CD4-positive, alpha-beta T cell treated with Interferon gamma for 1 hour (primary cell): Measurements from ENCODE around the gene CH25H.
"Not testable (repeated sequence)": the region's sequence is repeated elsewhere in the genome, so short reads cannot be mapped to it uniquely, and the experiment has no call there.

Experiments
- DNase-seq: peaks from one replicate; pipeline ENCODE4 v3.0.0-alpha.2; 2020

Gene CH25H, protein sequence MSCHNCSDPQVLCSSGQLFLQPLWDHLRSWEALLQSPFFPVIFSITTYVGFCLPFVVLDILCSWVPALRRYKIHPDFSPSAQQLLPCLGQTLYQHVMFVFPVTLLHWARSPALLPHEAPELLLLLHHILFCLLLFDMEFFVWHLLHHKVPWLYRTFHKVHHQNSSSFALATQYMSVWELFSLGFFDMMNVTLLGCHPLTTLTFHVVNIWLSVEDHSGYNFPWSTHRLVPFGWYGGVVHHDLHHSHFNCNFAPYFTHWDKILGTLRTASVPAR

DNA sequence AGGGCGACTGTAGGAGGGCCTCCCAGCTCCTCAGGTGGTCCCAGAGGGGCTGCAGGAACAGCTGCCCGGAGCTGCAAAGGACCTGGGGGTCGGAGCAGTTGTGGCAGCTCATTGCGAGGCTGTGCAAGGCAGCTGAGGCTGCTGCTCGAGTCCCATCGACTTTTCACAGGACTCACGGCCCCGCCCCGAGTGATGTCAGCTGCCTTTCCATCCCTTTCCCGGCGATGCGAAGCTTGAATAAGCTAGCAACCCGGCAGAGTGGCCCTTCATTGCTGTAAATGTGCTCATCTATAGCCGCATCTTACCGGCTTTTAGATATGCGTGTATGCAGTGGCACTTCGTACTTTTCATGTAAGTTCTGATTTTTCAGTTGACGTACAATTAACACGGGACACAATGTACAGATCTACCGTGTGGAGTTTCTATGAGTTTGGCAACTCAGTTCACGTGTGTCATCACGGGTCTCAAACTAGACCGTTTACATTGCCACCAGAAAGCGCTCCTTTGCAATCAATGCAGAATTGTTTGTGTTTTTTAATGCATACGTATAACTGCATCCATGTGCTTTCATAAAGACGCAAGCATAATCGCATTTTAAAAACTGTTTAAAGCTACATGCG is at the start of gene CH25H:
CH25H (minus strand) TSS at position 137 of the 620 bp plus-strand sequence; CDS start at position 112, 25 bp downstream.
- DNase-seq, result peak; percentile 6

DNA sequence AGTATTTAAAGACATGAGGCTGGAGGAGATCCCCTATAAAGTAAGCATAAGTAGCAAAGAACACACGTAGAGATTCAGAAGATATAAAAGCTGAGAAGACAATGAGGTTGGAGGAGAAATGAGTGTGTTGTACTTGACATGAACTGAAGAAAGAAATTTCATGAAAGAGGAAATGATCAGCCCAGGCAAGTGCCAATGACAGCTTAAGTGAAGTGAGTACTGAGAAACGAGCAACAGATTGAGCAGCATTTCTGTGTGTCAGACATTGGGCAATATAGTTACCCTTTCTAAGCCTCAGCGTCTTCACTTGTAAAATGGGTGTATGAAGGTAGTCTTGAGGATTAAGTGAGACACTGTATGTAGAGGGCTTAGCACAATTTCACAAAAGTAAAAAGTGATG is 49.2 kb upstream of the CH25H start:
- DNase-seq, result no peak

DNA sequence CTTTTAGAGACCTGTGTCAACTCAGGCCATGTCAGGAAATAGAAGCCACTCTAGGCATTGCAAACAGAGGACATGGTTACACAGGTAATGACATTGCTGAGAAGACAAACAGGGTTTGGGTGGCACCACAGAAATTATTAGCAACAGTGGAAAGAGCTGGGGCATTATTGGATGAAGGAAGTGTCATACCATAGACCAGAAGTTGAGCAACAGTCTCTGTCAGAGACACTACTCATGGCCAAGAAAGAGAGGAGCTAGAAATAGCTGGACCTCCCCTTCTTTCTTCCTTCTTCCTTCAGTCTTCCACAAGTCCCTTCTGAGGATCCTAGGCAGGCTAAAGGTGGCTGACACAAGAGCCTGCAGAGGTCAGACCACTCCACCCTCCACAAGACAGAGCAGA is 48.7 kb upstream of the CH25H start:
- no peak for DNase-seq

DNA sequence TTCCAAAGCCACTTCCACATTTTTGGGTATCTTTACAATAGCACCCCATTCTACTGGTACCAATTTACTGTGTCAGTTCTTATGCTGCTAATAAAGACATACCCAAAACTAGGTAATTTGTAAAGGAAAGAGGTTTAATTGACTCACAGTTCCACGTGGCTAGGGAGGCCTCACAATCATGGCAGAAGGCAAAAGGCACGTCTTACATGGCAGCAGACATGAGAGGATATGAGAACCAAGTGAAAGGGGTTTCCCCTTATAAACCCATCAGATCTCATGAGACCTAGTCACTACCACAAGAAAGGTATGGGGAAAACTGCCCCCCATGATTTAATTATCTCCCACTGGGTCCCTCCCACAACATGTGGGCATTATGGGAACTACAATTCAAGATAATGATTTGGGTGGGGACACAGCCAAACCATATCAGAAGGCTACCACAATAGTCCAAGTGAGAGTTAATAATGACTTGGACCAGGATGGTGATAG is 48.0 kb upstream of the CH25H start:
- DNase-seq, result not testable (repeated sequence)

DNA sequence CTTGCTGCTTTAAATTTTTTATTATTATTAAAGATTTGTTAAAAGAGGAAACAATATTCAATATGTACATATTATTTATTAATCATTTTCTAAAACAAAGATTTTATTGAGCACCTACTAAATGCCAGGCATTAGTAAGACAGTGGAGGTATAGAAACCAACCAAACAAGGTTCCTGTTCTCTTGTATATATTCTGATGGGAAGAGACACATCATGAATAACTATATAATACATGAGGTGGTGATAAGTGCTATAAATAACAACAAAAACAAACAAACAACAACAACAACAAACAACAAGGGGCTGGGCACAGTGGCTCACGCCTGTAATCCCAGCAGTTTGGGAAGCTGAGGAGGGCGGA is 45.1 kb upstream of the CH25H start:
- no peak for DNase-seq

DNA sequence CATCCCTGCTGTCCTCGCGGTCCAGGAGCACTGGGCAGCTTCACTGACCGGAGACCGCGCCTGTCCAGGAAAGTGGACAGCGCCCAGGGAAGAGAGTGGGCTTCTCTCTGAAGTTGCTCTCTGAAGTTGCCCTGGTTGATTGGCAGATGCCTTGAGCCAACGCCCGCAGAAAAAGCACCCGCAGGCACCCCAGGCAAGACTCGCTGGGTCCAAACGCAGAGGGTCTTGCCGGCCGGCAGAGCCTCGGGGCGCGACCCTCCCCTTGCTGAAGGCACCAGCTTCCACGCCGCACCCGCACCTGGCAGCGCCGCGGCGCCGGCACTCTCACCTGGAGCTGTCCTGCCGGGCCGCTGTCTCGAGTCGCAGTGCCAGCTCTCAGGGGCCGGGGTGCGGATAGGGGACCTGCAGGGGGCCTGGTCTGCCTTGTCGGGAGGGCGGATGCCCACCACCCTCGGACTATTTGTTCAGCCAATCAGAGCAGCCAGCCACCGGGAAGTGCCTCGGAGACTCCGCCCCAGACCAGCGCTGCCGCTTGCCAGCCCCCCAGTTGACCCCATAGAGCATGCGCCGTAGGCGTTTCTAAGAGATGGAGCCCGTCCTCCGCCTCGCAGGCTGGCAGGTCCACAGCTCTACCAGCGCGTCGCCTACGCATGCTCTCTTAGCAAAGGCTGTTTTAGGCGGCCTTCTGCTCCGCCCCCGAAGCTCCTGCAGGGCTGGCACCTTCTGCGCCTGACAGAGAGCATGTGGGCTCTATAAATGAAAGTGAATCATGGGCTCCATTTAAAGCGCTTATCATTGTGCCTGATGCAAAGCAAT is 44.5 kb upstream of the CH25H start, which contains the start of gene LIPA:
LIPA (minus strand) TSS at position 367 of the 816 bp plus-strand sequence. CDS start 4,127 bp downstream, outside the sequence.
- peak; percentile 98 for DNase-seq

DNA sequence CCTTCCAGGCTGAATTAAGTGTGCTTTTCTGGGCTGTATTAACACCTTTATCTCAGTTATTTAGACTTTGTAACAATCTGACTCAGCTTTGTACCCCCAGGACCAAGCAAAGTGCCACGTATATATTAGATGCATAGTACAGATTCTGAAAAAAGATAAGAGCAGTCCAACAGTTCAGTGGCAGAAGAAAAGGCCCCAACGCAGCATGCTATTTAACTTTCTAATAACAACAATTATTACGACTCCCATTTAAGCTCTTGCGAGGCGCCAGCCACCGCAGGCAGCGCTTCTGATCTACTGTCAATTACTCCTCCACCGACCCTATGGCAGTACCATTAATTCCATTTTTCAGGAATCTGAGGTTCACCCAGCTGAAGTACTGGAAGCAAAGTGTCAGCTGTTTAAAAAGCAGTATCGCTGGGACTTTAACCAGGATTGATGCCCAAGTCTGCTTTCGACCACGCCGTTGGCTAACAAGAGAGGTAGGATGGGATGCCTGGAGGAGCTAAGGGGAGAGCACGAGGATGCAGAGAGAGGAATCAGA is 43.8 kb upstream of the CH25H start:
- no peak for DNase-seq

DNA sequence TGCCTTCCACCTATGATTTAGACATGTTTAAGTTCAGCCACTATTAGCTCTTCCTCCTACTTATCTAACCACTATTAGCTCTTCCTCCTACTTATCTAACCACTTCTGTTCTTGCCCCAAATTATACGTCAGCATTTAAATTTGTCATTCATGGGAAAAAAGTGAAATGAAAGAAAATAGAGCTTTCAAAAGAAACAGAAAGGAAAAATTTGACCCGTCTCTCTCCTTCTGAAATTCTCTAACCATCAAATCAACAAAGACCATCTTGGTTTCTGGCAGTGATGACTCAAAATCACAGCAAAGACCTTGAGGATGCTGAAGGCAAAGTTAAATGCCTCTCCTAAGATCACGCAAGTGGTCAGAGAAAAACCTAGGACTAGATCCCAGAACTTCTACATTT is 41.9 kb upstream of the CH25H start:
- DNase-seq, result no peak

DNA sequence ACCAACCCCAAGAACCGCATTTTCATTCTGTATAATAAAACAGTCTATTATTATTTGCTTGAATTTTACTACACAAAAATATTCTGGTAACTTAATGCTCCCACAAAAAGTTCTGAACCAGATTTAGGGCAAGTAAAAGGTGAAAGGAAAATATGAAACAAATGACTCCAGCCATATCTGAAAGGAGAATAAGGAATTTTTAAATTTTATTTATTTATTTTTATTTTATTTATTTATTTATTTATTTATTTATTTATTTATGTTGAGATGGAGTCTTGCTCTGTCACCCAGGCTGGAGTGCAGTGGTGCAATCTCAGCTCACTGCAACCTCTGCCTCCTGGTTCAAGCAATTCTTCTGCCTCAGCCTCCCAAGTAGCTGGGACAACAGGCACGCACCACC is 40.5 kb upstream of the CH25H start:
- DNase-seq, result not testable (repeated sequence)

DNA sequence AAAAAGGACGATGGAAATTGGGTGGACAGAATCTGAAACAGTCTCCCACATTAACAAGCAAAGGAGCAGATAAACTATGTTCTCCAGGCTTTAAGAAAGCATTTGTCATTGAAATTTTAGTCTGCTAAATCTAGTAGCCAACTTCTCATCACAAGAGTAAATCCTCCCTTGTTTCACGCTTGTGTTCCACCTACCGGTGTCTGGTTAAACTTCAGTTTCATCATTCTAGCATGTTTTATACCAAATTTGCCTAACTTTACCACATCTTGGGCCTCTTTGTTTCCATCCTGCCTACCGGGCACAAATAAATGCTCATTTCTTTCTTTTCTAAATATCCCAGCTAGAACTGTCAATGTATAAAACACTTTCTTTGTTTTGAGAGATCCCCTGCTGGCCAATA is 38.7 kb upstream of the CH25H start:
- DNase-seq, result no peak

DNA sequence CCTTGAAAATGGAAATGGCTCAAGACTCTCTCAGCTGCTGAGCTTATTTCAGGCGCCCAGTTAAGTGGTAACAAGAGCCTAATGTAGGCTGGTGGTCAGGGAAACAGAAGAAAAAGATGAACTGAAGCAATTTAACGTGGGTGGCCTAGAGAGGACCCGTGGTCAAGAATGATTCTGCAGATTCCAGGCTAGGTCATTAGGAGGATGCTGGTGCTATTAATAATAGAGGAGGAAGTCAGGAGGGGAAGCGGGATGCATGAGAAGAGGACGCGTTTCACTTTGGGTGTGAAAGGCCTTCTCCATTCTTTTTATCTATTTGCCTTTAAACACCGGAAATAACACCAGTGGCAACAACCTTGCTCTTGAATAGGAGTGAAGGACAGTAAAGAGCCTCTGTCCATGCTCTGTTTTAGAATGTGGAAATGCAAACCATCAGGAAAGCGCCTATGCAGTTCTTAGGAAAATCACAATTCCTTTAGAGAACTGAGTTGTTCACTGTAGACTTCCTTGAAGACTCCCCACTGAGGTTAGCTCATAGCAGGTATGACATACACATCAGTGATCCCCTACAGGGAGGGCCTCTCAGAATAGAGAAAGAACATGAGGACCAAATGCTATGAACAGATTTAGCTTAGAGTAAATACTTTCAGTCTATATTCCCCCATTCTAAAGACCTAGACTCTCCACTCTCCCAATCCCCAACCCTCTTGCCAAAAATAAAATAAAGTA is 35.9 kb upstream of the CH25H start:
- peak; percentile 14 for DNase-seq

DNA sequence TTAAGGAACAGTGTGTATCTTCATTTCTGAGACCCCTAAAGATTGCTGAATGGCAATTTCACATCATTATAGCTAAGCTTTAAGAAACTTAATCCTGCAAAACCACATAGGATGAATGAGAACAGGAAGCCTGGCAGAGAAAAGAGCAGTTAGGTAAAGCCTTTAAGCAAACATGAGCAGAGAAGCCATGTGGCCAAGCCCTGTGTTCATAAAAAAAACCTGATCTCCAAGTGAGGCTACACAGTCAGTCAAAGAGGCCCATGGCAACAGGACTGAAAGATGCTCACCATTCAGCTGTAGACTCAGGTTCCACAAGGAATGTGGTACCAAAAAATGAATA is 35.2 kb upstream of the CH25H start:
- DNase-seq, result no peak

DNA sequence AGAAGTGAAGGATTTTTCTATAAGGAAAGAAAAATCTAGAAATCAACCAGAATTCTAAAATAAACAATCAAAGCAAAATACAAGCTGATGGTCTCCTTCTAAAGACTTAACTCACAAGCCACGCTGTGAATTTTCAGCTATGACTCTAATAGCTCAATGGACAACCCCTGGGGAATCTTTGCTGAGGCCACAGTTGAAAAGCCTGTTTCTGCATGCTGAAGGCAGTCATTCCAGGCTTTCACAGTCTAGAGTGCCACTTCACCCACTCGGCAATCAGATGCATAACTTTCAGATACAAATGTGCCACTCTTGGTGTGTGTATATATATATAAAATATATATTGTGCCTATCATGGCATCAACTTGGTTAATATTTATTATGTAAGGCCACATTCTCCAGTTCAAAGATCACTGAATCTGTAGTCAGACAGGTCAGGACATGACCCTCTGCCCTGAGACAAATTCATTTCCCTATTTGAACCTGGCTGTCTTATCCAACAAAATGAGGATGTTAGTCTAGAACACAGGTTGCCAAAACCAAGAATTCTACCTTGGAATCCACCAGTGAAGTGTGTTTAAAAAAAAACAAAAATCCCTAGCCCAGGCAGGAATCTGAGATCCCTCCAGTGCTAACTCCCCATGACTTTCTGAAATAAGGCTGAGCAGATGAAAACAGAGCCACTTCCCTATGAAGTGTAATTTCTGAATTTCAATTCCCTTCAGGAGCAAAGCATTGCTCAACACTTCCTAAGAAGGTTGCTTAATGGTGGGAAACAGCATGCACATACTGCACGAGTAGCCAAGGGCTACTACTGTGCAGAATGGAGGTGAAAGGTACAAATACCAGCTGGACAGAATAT is 34.6 kb upstream of the CH25H start:
- DNase-seq, result no peak

DNA sequence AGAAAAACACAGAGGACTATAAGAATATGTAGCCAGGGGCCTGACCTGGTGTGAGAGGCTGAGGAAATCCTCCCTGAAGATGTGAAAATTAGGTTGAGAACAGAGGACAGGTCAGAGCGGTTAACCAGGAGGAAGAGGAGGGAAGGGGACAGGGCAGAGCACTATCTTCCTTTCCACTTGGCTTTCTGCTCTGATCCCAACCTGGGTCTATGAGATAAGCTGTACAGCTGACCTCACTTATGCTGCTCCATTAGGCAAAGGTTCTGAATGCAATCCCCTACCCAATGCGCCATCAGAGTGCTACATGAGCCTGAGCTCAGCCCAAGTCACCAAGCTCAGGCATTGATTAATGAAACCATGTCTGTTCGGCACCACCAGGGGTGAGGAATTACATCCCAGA is 33.9 kb upstream of the CH25H start:
- no peak for DNase-seq

DNA sequence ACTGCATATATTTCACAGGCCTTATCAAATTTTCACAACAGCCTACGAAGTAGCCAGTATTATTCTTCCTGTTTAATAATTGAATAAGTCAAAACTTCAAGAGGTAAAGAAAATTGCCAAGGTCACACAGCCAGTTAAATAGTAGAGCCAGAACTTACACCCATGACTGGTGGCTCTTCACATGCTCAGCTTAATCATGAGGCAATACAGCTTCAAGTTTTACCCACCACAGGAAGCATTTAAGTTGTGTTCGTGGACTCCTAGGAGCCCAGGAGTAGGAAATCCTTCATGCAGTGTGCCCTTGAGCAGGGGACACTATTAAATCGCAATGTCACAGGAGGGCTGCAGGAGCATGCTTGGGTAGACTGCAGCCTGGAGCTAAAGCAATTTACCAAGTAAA is 33.4 kb upstream of the CH25H start:
- no peak for DNase-seq

DNA sequence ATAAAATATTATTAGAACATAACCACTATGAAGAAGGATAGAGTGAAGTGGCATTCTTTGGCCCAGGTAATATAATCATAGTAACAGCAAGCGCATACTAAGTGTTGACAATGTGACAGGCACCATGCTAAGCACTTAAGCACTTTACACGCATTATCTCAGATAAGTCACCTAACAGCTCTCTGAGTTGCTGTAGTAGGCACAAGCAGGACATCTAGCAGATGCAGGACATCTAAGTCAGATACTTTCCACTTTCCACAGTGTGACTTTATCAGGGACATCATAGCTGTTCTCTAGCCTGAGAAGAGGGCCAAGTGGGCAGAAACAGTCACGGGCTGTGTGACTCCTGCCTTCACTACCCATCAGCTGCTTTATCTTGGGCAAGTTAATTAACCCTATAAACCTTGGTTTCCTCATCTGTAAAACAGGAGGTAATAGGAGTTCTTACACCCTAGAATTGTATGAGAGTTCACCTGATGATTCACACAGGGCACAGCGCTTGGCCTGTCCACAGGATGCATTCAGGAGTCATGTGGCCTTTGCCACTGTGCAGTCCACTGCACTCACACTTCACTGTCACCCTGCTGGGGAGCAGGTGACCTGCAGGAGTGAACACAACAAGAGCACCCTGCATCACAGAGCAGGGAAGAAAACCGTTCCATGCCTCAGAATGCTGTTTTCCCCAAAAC is 32.0 kb upstream of the CH25H start:
- no peak for DNase-seq

DNA sequence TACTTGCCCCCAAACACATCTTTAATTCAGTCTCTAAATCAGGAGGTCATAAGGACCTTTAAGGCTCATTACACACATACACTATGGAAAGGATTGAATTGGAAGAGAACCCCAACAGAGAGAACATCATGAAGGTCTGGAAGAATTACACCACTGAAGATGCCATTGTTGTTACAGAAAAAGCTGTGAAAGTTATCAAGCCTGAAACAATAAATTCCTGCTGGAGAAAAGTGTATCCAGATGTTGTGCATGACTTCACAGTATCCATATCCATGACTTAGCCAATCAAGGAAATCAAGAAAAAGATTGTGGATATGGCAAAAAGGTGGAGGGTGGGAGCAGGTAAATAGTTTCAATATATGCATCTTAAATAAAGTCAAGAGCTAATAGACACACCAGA is 30.7 kb upstream of the CH25H start:
- no peak for DNase-seq

DNA sequence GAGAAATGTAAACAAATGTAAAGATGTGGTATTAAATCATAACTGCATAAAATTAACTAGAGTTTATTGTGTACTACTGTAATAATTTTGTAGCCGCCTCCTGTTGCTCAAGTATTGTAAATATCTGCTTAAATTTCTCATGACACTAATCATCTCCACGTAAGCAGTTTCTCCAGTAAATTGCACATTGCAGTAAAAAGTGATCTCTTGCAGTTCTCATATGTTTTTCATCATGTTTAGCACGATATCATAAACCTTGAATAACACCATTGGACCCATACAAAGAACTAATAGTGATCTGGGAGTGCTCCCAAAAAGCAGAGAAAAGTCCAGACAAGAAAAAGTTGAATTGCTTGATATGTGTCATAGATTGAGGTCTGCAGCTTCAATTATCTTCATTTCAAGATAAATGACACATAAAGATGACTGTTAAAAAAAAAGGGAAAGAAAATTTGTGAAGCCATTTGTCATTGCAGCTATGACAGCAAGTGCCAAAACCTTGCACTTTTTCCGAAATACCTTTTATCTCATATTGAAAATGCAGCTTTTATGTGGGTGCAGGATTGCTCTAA is 29.2 kb upstream of the CH25H start:
- no peak for DNase-seq

DNA sequence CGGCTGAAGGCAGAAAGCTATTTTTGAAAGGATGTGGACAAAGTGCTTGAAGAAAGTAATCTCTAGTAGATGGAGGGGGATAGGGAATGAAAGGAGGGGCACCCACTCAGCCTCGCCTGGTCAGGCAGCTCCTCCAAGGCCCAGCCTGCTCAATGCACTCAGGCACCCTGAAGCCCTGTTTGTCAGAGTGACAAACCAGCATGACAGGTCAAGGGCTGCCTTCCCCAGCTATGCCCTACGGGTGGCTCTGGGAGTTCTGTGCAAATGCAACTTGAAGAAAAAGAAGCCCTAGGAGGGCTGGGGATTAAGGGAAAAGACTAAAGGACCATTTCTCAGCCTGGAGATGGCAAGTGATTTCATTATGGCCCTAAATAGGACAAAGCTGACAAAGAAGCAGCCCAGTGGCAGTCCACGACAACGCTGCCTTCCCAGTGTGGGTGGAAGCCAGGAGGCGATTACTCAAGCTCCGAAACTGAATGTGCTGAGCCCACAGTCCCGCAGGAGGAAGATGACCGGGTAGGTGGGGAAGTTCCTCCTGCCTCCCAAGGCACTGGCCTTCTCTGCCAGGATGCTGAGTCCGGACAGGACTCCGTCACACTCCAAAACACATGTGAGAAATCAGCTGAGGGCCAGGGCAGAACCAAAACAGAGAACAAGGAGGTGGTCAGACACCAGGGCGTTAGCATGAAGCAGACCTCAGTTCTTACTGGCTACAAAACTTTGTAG is 28.1 kb upstream of the CH25H start:
- peak; percentile 50 for DNase-seq

DNA sequence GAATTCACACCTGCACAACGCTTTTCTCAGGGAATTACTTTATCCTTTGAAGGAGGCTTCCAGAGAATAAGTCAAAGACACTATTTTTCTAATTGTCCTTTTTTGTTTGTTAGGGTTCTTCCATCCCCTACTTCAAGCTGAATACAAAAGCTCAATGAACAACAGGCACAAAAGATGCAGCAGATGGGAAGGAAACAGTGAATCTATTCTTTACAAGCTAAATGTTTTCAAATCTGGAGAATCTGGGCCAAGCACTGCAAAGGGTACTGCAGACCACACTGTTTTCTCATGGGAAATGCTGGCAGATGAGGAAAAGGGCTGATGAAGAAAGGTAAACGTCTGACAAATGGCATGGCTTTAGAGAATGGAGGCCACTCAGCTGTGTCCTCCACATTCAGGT is 25.9 kb upstream of the CH25H start:
- no peak for DNase-seq
